ENCODE measurements around the gene MNAT1.

The MNAT1 gene

DNA sequence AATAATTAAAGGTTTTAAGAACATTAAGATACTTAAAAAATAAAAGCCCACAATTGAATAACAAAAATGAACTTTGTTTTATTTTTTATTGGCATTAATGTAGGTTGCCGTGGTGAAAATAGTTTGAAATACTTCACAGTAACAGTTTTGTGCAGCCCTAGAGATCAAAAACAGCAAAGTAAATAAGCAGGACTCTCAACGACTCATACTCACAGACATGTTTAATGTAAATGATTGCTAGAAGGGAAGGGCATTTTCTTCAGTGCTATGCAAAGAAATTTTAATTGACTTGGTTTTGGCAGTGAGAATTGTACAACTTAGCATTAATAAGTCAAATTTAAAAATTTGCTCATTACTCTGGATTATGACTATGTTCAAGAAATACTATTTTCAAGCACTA lies 230.3 kb downstream of the MNAT1 start:
- no peak for TF ChIP-seq NFIC (IDR thresholded peaks at IDR 0.05)
- no peak for TF ChIP-seq FOXM1 (IDR thresholded peaks at IDR 0.05; ENCODE audit: borderline replicate concordance, low read depth)
- TF ChIP-seq, protein P1, sequence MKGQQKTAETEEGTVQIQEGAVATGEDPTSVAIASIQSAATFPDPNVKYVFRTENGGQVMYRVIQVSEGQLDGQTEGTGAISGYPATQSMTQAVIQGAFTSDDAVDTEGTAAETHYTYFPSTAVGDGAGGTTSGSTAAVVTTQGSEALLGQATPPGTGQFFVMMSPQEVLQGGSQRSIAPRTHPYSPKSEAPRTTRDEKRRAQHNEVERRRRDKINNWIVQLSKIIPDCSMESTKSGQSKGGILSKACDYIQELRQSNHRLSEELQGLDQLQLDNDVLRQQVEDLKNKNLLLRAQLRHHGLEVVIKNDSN (IDR thresholded peaks at IDR 0.05) = no peak
- TF ChIP-seq, protein P2, sequence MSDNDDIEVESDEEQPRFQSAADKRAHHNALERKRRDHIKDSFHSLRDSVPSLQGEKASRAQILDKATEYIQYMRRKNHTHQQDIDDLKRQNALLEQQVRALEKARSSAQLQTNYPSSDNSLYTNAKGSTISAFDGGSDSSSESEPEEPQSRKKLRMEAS (IDR thresholded peaks at IDR 0.05) = no peak
- TF ChIP-seq RAD21 (IDR thresholded peaks at IDR 0.05; ENCODE audit: low read depth) = no peak
- TF ChIP-seq CREB1 (IDR thresholded peaks at IDR 0.05; ENCODE audit: low read depth) = no peak
- no peak for TF ChIP-seq EGR1 (IDR thresholded peaks at IDR 0.05)
- TF ChIP-seq EP300 (IDR thresholded peaks at IDR 0.05; ENCODE audit: borderline replicate concordance) = no peak
- TF ChIP-seq CEBPB (IDR thresholded peaks at IDR 0.05) = no peak
- TF ChIP-seq ZBTB7A (IDR thresholded peaks at IDR 0.05; ENCODE audit: low read depth) = no peak
- TF ChIP-seq, protein P3, sequence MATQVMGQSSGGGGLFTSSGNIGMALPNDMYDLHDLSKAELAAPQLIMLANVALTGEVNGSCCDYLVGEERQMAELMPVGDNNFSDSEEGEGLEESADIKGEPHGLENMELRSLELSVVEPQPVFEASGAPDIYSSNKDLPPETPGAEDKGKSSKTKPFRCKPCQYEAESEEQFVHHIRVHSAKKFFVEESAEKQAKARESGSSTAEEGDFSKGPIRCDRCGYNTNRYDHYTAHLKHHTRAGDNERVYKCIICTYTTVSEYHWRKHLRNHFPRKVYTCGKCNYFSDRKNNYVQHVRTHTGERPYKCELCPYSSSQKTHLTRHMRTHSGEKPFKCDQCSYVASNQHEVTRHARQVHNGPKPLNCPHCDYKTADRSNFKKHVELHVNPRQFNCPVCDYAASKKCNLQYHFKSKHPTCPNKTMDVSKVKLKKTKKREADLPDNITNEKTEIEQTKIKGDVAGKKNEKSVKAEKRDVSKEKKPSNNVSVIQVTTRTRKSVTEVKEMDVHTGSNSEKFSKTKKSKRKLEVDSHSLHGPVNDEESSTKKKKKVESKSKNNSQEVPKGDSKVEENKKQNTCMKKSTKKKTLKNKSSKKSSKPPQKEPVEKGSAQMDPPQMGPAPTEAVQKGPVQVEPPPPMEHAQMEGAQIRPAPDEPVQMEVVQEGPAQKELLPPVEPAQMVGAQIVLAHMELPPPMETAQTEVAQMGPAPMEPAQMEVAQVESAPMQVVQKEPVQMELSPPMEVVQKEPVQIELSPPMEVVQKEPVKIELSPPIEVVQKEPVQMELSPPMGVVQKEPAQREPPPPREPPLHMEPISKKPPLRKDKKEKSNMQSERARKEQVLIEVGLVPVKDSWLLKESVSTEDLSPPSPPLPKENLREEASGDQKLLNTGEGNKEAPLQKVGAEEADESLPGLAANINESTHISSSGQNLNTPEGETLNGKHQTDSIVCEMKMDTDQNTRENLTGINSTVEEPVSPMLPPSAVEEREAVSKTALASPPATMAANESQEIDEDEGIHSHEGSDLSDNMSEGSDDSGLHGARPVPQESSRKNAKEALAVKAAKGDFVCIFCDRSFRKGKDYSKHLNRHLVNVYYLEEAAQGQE (IDR thresholded peaks at IDR 0.05; ENCODE audit: low read depth) = no peak
- no peak for TF ChIP-seq TAF1 (IDR thresholded peaks at IDR 0.05; ENCODE audit: low read depth)
- no peak for TF ChIP-seq YY1 (IDR thresholded peaks at IDR 0.05; ENCODE audit: low read depth)
- TF ChIP-seq TEAD4 (IDR thresholded peaks at IDR 0.05) = no peak
- no peak for TF ChIP-seq TCF12 (IDR thresholded peaks at IDR 0.05; ENCODE audit: low read depth)

DNA sequence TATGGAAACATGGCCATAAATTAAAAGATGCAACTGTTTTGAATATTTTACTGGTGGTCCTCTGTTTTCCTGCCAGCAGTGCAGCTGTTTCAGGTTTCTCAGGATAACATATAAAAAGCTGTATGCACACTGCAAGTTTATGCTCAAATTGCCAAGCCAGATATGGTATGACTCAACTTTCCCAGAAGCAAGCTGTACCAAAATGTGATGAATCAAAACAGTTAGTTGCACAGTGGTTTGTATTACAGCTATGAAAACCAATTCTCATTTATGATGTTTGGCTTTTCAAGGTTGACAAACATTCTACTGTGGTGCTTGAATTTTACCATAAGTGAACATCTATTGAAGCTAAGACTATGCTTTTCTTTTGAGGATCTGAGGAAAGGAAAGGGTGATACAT lies 230.8 kb downstream of the MNAT1 start:
- TF ChIP-seq CREB1 (IDR thresholded peaks at IDR 0.05; ENCODE audit: low read depth) (no peak), TEAD4 (IDR thresholded peaks at IDR 0.05) (no peak), RAD21 (IDR thresholded peaks at IDR 0.05; ENCODE audit: low read depth) (no peak), CEBPB (IDR thresholded peaks at IDR 0.05) (no peak), YY1 (IDR thresholded peaks at IDR 0.05; ENCODE audit: low read depth) (no peak), NFIC (IDR thresholded peaks at IDR 0.05) (no peak), TCF12 (IDR thresholded peaks at IDR 0.05; ENCODE audit: low read depth) (no peak), EGR1 (IDR thresholded peaks at IDR 0.05) (no peak)
- TF ChIP-seq, protein P2 (IDR thresholded peaks at IDR 0.05) = no peak

DNA sequence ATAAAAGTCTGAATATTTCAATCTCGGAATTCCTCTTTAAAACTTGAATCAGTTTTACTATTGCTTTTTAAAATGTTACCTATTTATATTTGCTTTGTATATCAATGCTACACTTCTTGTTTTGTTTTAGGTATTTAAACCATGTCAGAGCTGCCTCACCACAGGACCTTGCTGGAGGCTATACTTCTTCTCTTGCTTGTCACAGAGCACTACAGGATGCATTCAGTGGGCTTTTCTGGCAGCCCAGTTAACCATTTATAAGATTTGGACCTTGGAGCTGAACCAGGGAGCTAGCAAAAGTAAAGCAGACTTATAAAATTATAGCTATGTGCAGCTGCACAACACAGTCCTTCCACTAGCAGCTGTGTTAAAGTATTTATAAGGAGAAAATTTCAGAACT lies 233.5 kb downstream of the MNAT1 start:
- TF ChIP-seq CREB1 (IDR thresholded peaks at IDR 0.05; ENCODE audit: low read depth) = no peak
- no peak for TF ChIP-seq TCF12 (IDR thresholded peaks at IDR 0.05; ENCODE audit: low read depth)
- TF ChIP-seq NFIC (IDR thresholded peaks at IDR 0.05) = no peak
- TF ChIP-seq TEAD4 (IDR thresholded peaks at IDR 0.05) = no peak
- TF ChIP-seq, protein P1 (IDR thresholded peaks at IDR 0.05) = no peak
- TF ChIP-seq ZBTB7A (IDR thresholded peaks at IDR 0.05; ENCODE audit: low read depth) = no peak
- TF ChIP-seq FOXM1 (IDR thresholded peaks at IDR 0.05; ENCODE audit: borderline replicate concordance, low read depth) = no peak
- TF ChIP-seq EP300 (IDR thresholded peaks at IDR 0.05; ENCODE audit: borderline replicate concordance) = no peak
- TF ChIP-seq EGR1 (IDR thresholded peaks at IDR 0.05) = no peak
- no peak for TF ChIP-seq YY1 (IDR thresholded peaks at IDR 0.05; ENCODE audit: low read depth)
- TF ChIP-seq, protein P2 (IDR thresholded peaks at IDR 0.05) = no peak

DNA sequence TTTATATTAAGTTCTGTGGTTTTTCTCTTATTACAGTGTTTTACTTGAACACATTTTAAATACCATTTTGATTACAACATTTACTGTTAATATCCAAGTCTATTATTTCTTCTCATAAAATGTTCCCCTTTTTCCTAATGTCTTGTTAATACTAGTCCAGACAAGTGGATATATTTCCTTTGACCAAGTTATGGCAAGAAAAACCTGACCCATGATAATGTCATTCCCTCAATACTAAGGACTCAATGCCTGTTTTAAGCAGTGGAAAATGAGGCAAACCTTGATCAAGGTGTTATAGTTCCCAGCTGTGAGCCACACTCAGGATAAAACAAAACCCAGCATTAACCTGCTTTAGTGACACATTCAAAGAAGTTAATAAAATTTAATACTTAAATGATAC lies 234.1 kb downstream of the MNAT1 start:
- TF ChIP-seq, protein P1 (IDR thresholded peaks at IDR 0.05) = no peak
- TF ChIP-seq, protein P3 (IDR thresholded peaks at IDR 0.05; ENCODE audit: low read depth) = no peak
- TF ChIP-seq FOXM1 (IDR thresholded peaks at IDR 0.05; ENCODE audit: borderline replicate concordance, low read depth) (no peak), NFIC (IDR thresholded peaks at IDR 0.05) (no peak), TAF1 (IDR thresholded peaks at IDR 0.05; ENCODE audit: low read depth) (no peak), EGR1 (IDR thresholded peaks at IDR 0.05) (no peak), ZBTB7A (IDR thresholded peaks at IDR 0.05; ENCODE audit: low read depth) (no peak), TEAD4 (IDR thresholded peaks at IDR 0.05) (no peak), RAD21 (IDR thresholded peaks at IDR 0.05; ENCODE audit: low read depth) (no peak), CREB1 (IDR thresholded peaks at IDR 0.05; ENCODE audit: low read depth) (no peak), TCF12 (IDR thresholded peaks at IDR 0.05; ENCODE audit: low read depth) (no peak), YY1 (IDR thresholded peaks at IDR 0.05; ENCODE audit: low read depth) (no peak)
- TF ChIP-seq, protein P2 (IDR thresholded peaks at IDR 0.05) = no peak

DNA sequence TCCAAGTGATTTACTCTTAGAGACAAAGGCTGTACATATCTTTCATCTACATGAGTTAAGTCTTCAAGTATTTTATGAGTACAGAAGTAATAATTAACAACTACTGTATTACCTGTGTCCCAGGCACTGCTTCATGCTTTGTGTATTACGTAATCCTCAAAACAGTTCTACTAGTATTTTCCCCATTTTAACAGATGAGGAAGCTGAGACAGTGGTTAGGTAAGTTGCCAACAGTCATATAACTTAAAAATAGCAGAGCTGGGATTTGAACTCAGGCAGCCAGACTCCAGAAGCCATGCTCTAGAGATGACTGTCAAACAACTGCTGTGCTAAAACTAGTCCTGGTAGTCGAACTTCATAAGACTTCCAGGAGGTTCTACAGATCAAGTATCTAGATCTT lies 235.6 kb downstream of the MNAT1 start:
- no peak for TF ChIP-seq YY1 (IDR thresholded peaks at IDR 0.05; ENCODE audit: low read depth)
- TF ChIP-seq, protein P2 (IDR thresholded peaks at IDR 0.05) = no peak
- TF ChIP-seq CEBPB (IDR thresholded peaks at IDR 0.05) = peak; percentile 55; the same call in 1 of the 2 replicates
- no peak for TF ChIP-seq TAF1 (IDR thresholded peaks at IDR 0.05; ENCODE audit: low read depth)
